B cell (primary cell): ENCODE results near the gene RBM20.
"Not testable (repeated sequence)": the region's sequence is repeated elsewhere in the genome, so short reads cannot be mapped to it uniquely, and the experiment has no call there.

ENCODE experiments used
- CTCF ChIP-seq: fragments of 200-600 bp; IDR thresholded peaks from one replicate; pipeline ENCODE4 v1.8.0; 2022; ENCODE audit warnings: antibody characterized with exemption, mild to moderate bottlenecking
- EZH2 ChIP-seq: IDR thresholded peaks from 2 replicates; pipeline ENCODE4 v1.6.1; 2012; ENCODE audit warnings: borderline replicate concordance, low read depth, mild to moderate bottlenecking, moderate library complexity, low read length; ENCODE audit not compliant: insufficient read depth, poor library complexity, severe bottlenecking

- not testable (repeated sequence) for TF ChIP-seq EZH2, CTCF
These were observed 61.5 kb downstream of the RBM20 start for GRCh38 chr10:110705596-110705995.
